ENCODE data around the gene TOX4.
"Not testable (repeated sequence)": the region's sequence is repeated elsewhere in the genome, so short reads cannot be mapped to it uniquely, and the experiment has no call there.

The TOX4 gene

DNA sequence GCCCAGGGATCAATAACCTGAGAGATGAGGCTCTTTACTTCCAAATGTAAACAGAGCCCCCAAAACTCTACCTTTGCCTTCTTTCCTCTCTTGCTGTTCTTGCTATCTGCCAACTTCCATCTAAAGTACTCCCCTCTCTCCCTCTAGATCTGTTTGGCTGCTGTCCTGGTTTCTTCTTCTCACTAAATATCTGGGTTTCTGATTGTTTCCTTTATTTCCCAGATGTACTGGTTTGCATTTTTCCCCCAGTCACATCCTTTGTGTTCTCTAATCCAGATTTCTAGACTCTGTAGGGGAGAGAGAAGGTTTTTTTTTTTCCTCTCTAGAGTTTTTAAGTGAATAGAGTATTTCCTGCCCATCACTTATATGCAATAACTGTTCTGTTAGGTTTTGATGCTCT, 56.3 kb downstream of the TOX4 start:
- no peak for DNase-seq

DNA sequence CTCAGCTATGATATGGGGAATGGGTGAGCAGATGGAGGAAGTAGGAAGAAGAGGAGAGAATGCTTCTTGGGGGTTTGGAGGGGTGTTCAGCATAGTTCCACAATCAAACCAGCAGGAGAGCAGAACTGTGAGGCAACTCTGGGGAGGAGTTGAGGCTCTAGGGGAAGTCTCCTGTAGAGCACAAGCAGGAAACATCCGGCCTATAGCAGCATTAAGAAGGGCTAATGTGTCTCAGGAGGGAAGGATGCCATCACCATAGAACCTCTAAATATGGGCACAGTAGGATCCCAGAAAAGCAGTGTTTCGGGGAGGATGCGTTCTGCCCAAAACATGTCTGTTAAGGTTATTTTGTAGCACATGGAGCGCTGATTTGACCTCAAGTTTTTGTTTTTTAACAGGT, 57.6 kb downstream of the TOX4 start:
- no peak for DNase-seq

DNA sequence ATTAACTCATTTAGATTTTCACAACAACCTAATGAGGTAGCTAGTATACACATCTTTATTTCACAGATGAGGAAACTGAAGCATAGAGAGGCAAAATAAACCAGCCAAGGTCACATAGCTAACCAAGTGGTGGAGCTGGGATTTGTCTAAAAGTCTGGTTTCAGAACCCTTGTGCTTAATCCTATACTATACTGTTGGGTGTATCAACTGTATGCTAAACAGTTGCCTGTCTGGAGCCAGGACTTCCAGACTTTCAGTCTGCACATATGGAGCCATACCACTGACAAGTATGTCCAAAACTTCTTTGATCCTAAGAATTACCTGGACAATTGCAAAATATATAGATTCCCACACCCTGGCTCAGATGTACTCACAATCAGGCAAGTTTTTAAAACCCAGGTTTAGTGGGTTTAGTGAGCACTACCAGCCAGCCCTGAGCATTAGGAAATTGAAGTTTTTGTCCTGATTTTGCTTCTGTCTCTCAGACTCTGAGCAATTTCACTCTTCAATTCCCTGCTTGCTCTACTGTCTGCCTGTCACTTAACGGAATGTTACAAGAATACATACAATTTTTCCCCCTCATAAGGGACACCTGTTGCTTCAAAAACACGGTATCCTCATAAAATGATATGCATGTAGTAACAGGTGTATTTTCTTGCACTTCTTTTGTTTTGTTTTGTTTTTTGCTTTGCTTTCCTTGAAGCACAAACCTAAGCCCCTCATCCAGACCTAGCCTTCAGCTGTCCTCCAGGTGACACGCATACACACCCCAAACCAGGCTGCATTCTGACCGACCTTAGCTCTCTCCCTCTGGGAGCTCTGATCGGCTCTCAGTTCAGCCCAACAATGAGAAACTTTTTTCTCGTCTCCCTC, 58.8 kb downstream of the TOX4 start:
- DNase-seq = no peak

DNA sequence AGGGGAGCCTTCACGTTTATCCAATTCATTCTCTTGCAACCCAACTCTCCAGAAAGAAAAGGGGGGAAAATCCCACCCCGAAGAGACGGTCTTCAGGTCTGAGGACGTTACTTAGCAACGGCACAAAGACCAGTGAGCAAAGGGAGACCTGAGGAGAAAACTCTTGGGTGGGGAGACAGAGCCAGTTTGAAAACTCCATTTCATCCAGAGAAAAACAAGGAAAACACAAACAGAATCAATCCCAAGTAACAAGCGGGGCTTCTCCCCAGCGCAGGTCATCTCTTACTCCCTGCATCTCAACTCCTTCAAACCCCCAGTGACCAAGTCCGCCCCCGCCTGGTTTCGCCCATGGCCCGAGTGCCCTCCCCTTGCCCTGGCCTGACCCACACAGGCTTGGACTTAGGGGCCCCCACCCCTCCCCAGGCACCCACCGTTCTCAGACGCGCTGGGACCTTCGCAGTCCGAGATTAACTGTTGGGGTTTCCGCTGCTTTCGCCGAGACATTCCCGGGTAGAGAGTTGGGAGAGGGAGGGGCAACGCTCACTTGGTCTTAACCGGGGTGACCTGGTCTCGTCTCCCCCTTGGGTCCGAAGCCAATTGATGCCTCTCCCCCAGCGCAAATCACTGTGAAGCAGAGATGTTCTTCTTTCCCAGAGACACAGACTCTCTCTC, 59.6 kb downstream of the TOX4 start:
- peak in 10 of 56 donors; percentile 3 to 47 (median 7) for DNase-seq

DNA sequence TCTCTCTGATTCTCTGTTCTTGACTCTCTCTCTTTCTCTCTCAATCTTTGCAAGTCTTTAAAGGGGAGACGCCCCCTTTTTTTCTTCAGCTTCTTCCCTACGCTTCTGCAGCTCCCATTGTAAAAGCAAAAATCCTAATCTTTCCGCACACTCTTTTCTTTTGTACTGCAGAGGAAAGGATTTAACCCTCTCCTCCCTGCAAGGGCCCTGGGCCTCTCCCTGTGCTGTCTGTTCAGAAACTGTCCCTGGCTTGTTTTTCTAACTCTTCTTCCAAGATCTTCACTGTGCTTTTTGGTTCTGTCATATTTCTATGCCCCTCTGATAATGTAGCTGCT, 60.1 kb downstream of the TOX4 start:
- DNase-seq = no peak

DNA sequence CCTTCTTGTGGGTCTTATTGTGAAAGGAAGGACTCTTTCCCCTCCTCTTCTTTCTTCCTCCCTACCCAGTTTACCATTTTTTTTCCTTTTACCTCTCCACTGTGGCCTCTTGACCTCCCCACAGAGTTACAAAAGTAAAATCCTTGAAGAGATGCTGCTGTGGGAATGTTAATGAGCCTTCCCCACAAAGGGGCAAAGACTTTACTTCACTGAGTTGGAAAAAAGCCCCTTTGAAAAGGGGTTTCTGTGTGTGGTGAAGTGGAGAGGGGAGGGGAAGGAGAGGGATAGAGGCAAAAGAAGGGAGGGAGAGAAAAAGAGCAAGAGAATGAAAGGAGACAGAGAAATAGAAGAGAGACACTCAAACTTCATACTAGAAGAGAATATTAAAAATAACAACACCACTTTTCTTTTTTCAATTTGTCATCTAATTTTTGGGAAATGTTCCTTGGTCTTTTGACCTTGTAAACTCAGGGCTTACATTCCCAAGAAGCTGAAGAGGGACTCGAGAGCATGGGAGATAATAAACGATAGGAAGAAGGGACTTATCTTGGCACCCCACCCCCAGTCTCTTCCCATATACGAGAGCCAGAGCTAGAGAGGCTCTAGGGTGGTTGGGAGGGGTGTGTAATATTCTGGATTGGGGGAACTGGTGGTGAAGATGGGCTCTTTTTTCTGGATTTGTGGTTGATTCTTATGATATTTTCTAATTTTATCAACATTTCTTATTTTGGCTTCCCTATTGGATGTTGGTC, 62.4 kb downstream of the TOX4 start:
- DNase-seq = peak in 4 of 56 donors; percentile 7 to 16 (median 12)

DNA sequence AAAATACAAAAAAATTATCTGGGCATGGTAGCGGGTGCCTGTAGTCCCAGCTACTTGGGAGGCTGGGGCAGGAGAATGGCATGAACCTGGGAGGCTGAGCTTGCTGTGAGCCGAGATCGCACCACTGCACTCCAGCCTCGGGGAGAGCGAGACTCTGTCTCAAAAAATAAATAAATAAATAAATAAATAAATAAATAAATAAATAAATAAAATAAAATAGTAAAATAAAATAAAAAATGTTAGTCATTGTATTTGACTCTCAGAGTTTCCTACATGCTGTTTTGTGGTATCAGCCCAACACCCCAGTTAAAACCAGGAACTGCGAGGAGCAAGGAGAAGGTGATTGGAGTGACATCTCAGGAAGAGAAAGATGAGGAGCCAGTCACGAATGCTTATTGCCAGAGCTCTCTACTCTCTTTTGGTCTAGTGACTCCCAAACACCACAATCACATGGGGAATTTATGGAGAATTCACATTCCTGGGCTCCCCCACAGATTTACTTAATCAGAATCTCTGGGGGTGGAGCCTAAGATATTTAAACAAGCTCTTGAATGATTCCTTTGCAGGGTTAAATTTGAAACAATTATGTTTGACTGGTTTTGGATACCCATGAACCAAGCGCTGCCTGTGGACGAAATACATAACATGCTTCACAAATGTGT, 64.5 kb downstream of the TOX4 start:
- no peak for DNase-seq

DNA sequence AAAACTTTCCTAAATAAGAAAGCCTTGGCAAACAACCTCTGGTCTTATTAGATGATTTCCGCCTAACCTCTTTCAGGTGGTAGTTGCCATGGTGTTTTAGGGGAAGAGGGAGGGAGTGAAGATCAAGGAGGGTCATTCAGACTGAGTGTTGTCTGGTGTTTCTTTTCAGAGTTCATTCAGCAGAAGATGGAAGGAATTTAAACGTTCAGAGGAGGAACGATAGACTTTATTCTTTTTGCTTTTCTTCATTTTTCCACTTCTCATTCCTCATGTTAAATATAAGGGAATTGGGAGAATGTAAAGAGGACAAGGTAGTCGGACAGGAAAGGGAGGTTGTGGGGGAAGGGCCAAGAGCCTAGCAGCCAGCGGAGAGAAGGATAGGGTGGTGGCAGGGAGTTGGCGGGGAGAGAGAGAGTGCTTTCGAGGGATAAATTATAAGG, 66.5 kb downstream of the TOX4 start:
- no peak for DNase-seq

DNA sequence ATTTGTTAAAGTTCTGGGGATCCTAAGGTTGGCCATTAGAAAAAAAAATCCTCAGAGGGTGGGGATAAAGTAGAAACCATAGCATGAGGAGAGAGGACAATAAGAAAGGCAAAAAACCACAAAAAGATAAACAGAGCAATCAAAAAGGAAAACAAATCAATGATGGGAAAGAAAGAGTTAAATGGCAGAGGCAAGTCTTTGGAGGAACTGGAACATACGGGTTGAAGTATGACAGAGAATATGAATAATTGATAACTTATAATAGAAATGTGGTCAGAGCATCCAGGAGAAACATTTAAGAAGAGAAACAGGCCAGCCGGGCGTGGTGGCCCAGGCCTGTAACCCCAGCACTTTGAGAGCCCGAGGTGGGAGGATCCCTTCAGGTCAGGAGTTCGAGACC, 67.0 kb downstream of the TOX4 start:
- DNase-seq = no peak

DNA sequence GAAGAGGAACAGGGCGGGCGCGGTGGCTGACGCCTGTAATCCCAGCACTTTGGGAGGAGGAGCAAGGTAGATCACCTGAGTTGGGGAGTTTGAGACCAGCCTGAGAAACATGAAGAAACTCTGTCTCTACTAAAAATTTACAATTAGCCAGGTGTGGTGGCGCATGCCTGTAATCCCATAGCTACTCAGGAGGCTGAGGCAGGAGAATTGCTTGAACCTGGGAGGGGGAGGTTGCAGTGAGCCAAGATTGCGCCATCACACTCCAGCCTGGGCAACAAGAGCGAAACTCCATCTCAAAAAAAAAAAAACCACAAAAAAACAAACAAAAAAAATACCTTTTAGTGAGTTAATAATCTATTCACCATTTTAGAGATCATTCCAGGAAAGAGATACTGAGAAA, 67.6 kb downstream of the TOX4 start:
- not testable (repeated sequence) for DNase-seq
